H1 (cell line): ENCODE results near the gene KLF13. TPM values are rescaled to one million over a fixed set of nuclear protein-coding genes. Genes with fewer than 3 reads are reported as not detected.

Source experiments
- CTCF ChIA-PET: fragments of 300-600 bp; sonication (Branson Sonifier 250); formaldehyde crosslinking; loops from one replicate; lab custom pipeline; 2021; ENCODE audit not compliant: partially characterized antibody; lab: Charles Lee
- POLR2A ChIA-PET: fragments of 300-600 bp; sonication (Branson Sonifier 250); formaldehyde crosslinking; loops from one replicate; lab custom pipeline; 2021; ENCODE audit warnings: inconsistent platforms; ENCODE audit not compliant: partially characterized antibody; lab: Charles Lee
- DNase-seq, 2 experiments: peaks; one replicate each; pipeline versions ENCODE4 v3.0.0 to v3.0.0-alpha.2; 2010 to 2022; ENCODE audit warnings: low spot score in 2 of 2, low read depth in 1 of 2, mixed read lengths in 1 of 2
- FAIRE-seq: peaks from 2 replicates; lab custom pipeline; 2011; peaks lifted over from hg19 to GRCh38; lab: Jason Lieb, UNC
- H2AFZ ChIP-seq: 2 replicates; pipeline ENCODE4 v1.8.1; 2012; ENCODE audit warnings: low read length, inconsistent platforms
- H2AK5ac ChIP-seq: 2 replicates; pipeline ENCODE4 v1.6.1; 2013; ENCODE audit warnings: low read depth, low read length
- H2BK120ac ChIP-seq: replicated peaks from 2 replicates; pipeline ENCODE3; 2013; ENCODE audit warnings: low read depth, low read length, inconsistent platforms
- H2BK12ac ChIP-seq: 2 replicates; pipeline ENCODE4 v1.6.1; 2013; ENCODE audit warnings: low read depth, low read length
- H2BK15ac ChIP-seq: 2 replicates; pipeline ENCODE4 v1.6.1; 2013; ENCODE audit warnings: low read length
- H2BK20ac ChIP-seq: 2 replicates; pipeline ENCODE4 v1.6.1; 2013; ENCODE audit warnings: low read length
- H2BK5ac ChIP-seq: 2 replicates; pipeline ENCODE4 v1.6.1; 2013; ENCODE audit warnings: low read depth, low read length
- H3K14ac ChIP-seq: 2 replicates; pipeline ENCODE4 v1.6.1; 2013; ENCODE audit warnings: inconsistent platforms; ENCODE audit not compliant: insufficient read length
- H3K18ac ChIP-seq: 2 replicates; pipeline ENCODE4 v1.6.1; 2013; ENCODE audit warnings: low read length; ENCODE audit errors: extremely low read depth
- H3K23ac ChIP-seq: 2 replicates; pipeline ENCODE4 v1.6.1; 2013; ENCODE audit warnings: inconsistent platforms; ENCODE audit not compliant: insufficient read length
- H3K23me2 ChIP-seq: 2 replicates; pipeline ENCODE4 v1.6.1; 2013; ENCODE audit warnings: low read depth, low read length
- H3K27ac ChIP-seq: 2 replicates; pipeline ENCODE4 v1.6.1; 2011; ENCODE audit warnings: low read depth, low read length, inconsistent platforms
- H3K27me3 ChIP-seq, 4 experiments: replicated peaks in 1 of 4; 1 replicate in 1 of 4; 2 replicates in 3 of 4; pipeline versions ENCODE4 v1.6.1 to v1.8.1; 2011 to 2013; ENCODE audit warnings: low read length in 3 of 4, mild to moderate bottlenecking in 3 of 4, inconsistent platforms in 2 of 4, mixed read lengths in 2 of 4, moderate library complexity in 1 of 4; ENCODE audit not compliant: control insufficient read depth in 3 of 4, insufficient read depth in 3 of 4; ENCODE audit errors: extremely low read depth in 1 of 4
- H3K36me3 ChIP-seq, 4 experiments: 2 replicates each; pipeline versions ENCODE4 v1.6.1 to v1.8.1; 2011 to 2013; ENCODE audit warnings: mild to moderate bottlenecking in 4 of 4, low read length in 3 of 4, moderate library complexity in 2 of 4, control low read depth in 1 of 4, inconsistent platforms in 1 of 4; ENCODE audit not compliant: insufficient read depth in 4 of 4, control insufficient read depth in 2 of 4
- H3K4ac ChIP-seq: replicated peaks from 2 replicates; pipeline ENCODE3; 2013; ENCODE audit warnings: low read length, low read depth, mixed read lengths, inconsistent platforms; ENCODE audit not compliant: insufficient read length
- H3K4me1 ChIP-seq, 4 experiments: replicated peaks in 1 of 4; 1 replicate in 1 of 4; 2 replicates in 3 of 4; pipeline versions ENCODE4 v1.6.1 to v1.8.1; 2011 to 2013; ENCODE audit warnings: low read length in 3 of 4, inconsistent platforms in 2 of 4, mixed read lengths in 1 of 4; ENCODE audit not compliant: insufficient read depth in 4 of 4, control insufficient read depth in 3 of 4
- H3K4me2 ChIP-seq, 2 experiments: 2 replicates each; pipeline versions ENCODE4 v1.6.1 to v1.8.1; 2011 to 2013; ENCODE audit warnings: low read depth in 2 of 2, low read length in 2 of 2, control low read depth in 1 of 2, inconsistent platforms in 1 of 2, mild to moderate bottlenecking in 1 of 2; ENCODE audit not compliant: insufficient read depth in 1 of 2
- H3K4me3 ChIP-seq, 4 experiments: fragments of 200-600, 300-600 bp in 1 of 4; sonication (generic), shearing (Covaris generic), sonication (Bioruptor Twin) in 1 of 4; 2 replicates each; pipeline versions ENCODE4 v1.5.1 to v1.8.1; 2011 to 2016; ENCODE audit warnings: low read length in 4 of 4, low read depth in 3 of 4, control low read depth in 2 of 4, inconsistent platforms in 2 of 4, mild to moderate bottlenecking in 2 of 4, mixed read lengths in 1 of 4, moderate library complexity in 1 of 4; ENCODE audit not compliant: insufficient read depth in 2 of 4; ENCODE audit errors: extremely low read depth in 1 of 4
- H3K56ac ChIP-seq: replicated peaks from 2 replicates; pipeline ENCODE3; 2013; ENCODE audit warnings: low read depth, mild to moderate bottlenecking, mixed read lengths, low read length, inconsistent platforms; ENCODE audit not compliant: insufficient read length
- H3K79me1 ChIP-seq: 2 replicates; pipeline ENCODE4 v1.6.1; 2013; ENCODE audit warnings: low read depth, low read length, control low read depth
- H3K79me2 ChIP-seq, 2 experiments: 2 replicates each; pipeline versions ENCODE4 v1.6.1 to v1.8.1; 2012 to 2013; ENCODE audit warnings: low read length in 2 of 2, mild to moderate bottlenecking in 2 of 2, inconsistent platforms in 1 of 2; ENCODE audit not compliant: insufficient read depth in 2 of 2, control insufficient read depth in 1 of 2
- H3K9ac ChIP-seq, 4 experiments: replicated peaks in 1 of 4; 1 replicate in 1 of 4; 2 replicates in 3 of 4; pipeline versions ENCODE4 v1.6.1 to v1.8.1; 2011 to 2013; ENCODE audit warnings: low read depth in 3 of 4, low read length in 3 of 4, control low read depth in 2 of 4, mild to moderate bottlenecking in 2 of 4, moderate library complexity in 2 of 4, inconsistent platforms in 1 of 4; ENCODE audit errors: extremely low read depth in 1 of 4
- H3K9me3 ChIP-seq, 2 experiments: 2 replicates each; pipeline versions ENCODE4 v1.6.1 to v1.8.1; 2012 to 2013; ENCODE audit warnings: mild to moderate bottlenecking in 2 of 2, moderate library complexity in 2 of 2, control low read depth in 1 of 2, inconsistent platforms in 1 of 2, low read depth in 1 of 2, low read length in 1 of 2, mixed read lengths in 1 of 2; ENCODE audit not compliant: insufficient read depth in 2 of 2
- H4K20me1 ChIP-seq, 2 experiments: replicated peaks in 1 of 2; 2 replicates each; pipeline versions ENCODE3 to v1.8.1; 2011 to 2013; ENCODE audit warnings: inconsistent platforms in 2 of 2, low read length in 2 of 2, mild to moderate bottlenecking in 1 of 2; ENCODE audit not compliant: insufficient read depth in 2 of 2, control insufficient read depth in 1 of 2
- H4K5ac ChIP-seq: 2 replicates; pipeline ENCODE4 v1.6.1; 2013; ENCODE audit warnings: low read length, low read depth, mixed read lengths, inconsistent platforms; ENCODE audit not compliant: insufficient read length
- H4K8ac ChIP-seq: 2 replicates; pipeline ENCODE4 v1.8.0; 2013; ENCODE audit warnings: mild to moderate bottlenecking, moderate library complexity, low read length, inconsistent platforms; ENCODE audit not compliant: insufficient read depth; ENCODE audit errors: extremely low read depth
- H4K91ac ChIP-seq: replicated peaks from 2 replicates; pipeline ENCODE3; 2013; ENCODE audit warnings: low read length, mixed read lengths, inconsistent platforms; ENCODE audit not compliant: insufficient read length
- CEBPB ChIP-seq: IDR thresholded peaks from 2 replicates; pipeline ENCODE4 v1.6.1; 2012; ENCODE audit warnings: low read depth, low read length
- GTF2F1 ChIP-seq: IDR thresholded peaks from 2 replicates; pipeline ENCODE4 v1.6.1; 2012; ENCODE audit warnings: low read depth, low read length, improper control_type of control experiment, borderline replicate concordance
- KDM1A ChIP-seq: fragments of 200-600, 300-600 bp; sonication (generic); IDR thresholded peaks from 2 replicates; pipeline ENCODE4 v1.7.1; 2016; ENCODE audit warnings: mild to moderate bottlenecking, low read length, borderline replicate concordance
- KDM4A ChIP-seq: IDR thresholded peaks from one replicate; pipeline ENCODE4 v1.7.1; 2012; ENCODE audit warnings: low read depth, mild to moderate bottlenecking, moderate library complexity, low read length, inconsistent platforms; ENCODE audit not compliant: severe bottlenecking
- PHF8 ChIP-seq: fragments of 200-600 bp; sonication (generic); conservative IDR thresholded peaks from 2 replicates; pipeline ENCODE4 v1.7.1; 2012; ENCODE audit warnings: low read depth, mild to moderate bottlenecking, inconsistent platforms, low read length, moderate library complexity
- SIRT6 ChIP-seq: IDR thresholded peaks from one replicate; pipeline ENCODE4 v1.7.1; 2012; ENCODE audit warnings: low read length, inconsistent platforms
- WGBS, 2 experiments: shearing (Covaris generic) in 1 of 2; methylation state at CpG; one replicate each; pipeline versions ENCODE4 v1.1.6 to v1.1.7; 2013 to 2015; ENCODE audit warnings: low lambda C conversion rate in 2 of 2, mixed read lengths in 2 of 2, inconsistent platforms in 1 of 2, low coverage in 1 of 2, missing lambda C conversion rate in 1 of 2; ENCODE audit not compliant: insufficient replicate concordance in 2 of 2, insufficient coverage in 1 of 2, insufficient read length in 1 of 2; ENCODE audit errors: extremely low coverage in 1 of 2, missing lambda C conversion rate in 1 of 2; 5-methylcytosine and 5-hydroxymethylcytosine counted together
- polyA plus RNA-seq, 7 experiments: library from polyadenylated mRNA; depleted of rRNA in 3 of 7; stranded (reverse) in 5 of 7; unstranded in 2 of 7; fragments of >200 nt in 5 of 7; fragments of 200-250 nt in 2 of 7; gene quantifications; 1 replicate in 5 of 7; 2 replicates in 1 of 7; 4 replicates in 1 of 7; pipeline versions ENCODE4 v1.2.1 to v1.2.3, GENCODE V29; 2011 to 2013; ENCODE audit warnings: missing spikeins in 2 of 7, mixed read lengths in 2 of 7
- total RNA-seq: library from RNA; stranded (reverse); fragmentation: NEBNext Ultra II Directional; extraction: Animal tissue kit (Norgen Biotek cat#: 25700); gene quantifications from 2 replicates; pipeline ENCODE4 v1.2.1, GENCODE V29; 2021

KLF13 gene
- total and polyA plus RNA-seq, 2 of the 8 experiments (the other 6 are each of a cell fraction or from before 2014, with no cell fraction given), result 18.3 to 33.4 TPM

DNA sequence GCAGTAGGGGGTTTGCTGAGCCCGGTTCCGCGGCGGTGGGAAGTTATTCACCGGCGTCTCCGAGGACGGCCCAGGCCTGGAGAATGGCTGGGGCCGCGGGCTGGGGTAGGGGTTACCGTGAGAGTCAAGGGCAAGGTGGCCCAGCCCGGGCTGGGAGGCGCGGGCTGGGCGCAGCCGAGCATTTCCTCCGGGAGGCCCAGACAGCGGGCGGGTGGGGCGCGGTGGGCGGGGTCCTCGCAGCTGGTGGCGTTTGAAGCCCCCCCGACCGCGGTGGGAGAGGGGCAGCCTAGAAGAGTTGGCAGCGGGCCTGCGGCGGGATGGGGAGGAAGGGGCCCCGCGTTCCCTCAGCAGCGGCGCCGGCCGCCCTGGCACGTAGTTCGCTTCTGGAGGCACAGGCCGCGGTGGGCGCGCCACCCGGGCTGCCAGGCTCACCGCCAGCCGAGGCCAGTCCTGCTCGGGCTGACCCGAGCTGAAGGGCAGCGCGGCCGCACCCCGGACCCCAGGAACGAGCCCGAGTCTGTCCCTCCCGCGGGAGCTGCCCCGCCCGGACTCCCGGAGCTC is 960 bp upstream of the KLF13 start:
- Histone ChIP-seq H3K27ac (peak overlapping the region; percentile 55; the same call in 1 of the 2 replicates), H2BK15ac (no peak overlapping the region), H4K5ac (peak overlapping the region; percentile 17), H3K27me3 (peaks cover 0 to 7% (median 3%) of the 10 kb centered on the region in 4 experiments; a peak in 3 of 7 replicates), H3K56ac (peak overlapping the region; percentile 42), H4K91ac (no peak overlapping the region), H2BK120ac (no peak overlapping the region), H2BK5ac (peak overlapping the region; percentile 90; the same call in 1 of the 2 replicates), H2BK20ac (no peak overlapping the region), H3K23ac (no peak overlapping the region), H4K8ac (peak overlapping the region; percentile 26; the same call in 1 of the 2 replicates), H4K20me1 (peaks cover 11% of the 10 kb centered on the region in 2 experiments), H3K4ac (no peak overlapping the region), H2AFZ (no peak overlapping the region), H2AK5ac (no peak overlapping the region), H3K9ac (peak overlapping the region in 3 of 4 experiments; percentile 25 to 80 (median 46); a peak in 4 of 7 replicates), H3K14ac (no peak overlapping the region), H3K23me2 (peaks cover 15% of the 10 kb centered on the region; the same call in 1 of the 2 replicates), H2BK12ac (no peak overlapping the region), H3K79me1 (peaks cover 11% of the 10 kb centered on the region), H3K4me3 (peak overlapping the region; percentile 53 to 83 (median 74)), H3K4me1 (peaks cover 3 to 17% (median 7%) of the 10 kb centered on the region in 4 experiments), H3K4me2 (peak overlapping the region; percentile 81 to 87), H3K9me3 (peaks cover 3 to 4% of the 10 kb centered on the region in 2 experiments; a peak in 1 of 4 replicates), H3K36me3 (no peaks in the 10 kb centered on the region), H3K79me2 (peaks cover 3 to 12% of the 10 kb centered on the region in 2 experiments; a peak in 3 of 4 replicates), H3K18ac (peak overlapping the region; percentile 51)
- FAIRE-seq, result no peak
- no peak for DNase-seq
- ChIA-PET POLR2A (interaction anchor here (1.0 to 2.0 kb wide), 5 partner anchors 14 to 40 kb away, joined by 3 to 7 read pairs (median 4); no protein-coding TSS in a partner anchor), CTCF (interaction anchor here (0.6 to 3.3 kb wide), 2 partner anchors 13 to 19 kb away, joined by 3 to 10 read pairs; no protein-coding TSS in a partner anchor)
- WGBS, 2 experiments, result 2% methylated on average over 23 of the region's 58 CpGs; no CpG with 5 or more reads in 1 of the 2 experiments
- TF ChIP-seq KDM1A, result no peak
- TF ChIP-seq KDM4A, result peak; percentile 89
- no peak for TF ChIP-seq CEBPB
- TF ChIP-seq GTF2F1, result no peak
- no peak for TF ChIP-seq SIRT6
- TF ChIP-seq PHF8, result peak; percentile 34
